ENCODE data around the gene ZNF784.

Gene ZNF784

GRCh38 chr19:55632463-55632834 lies 8.1 kb upstream of the ZNF784 start:
- Histone ChIP-seq H3K27ac (ENCODE audit: extremely low read depth, low read depth, low read length) (no peak overlapping the region), H3K36me3 (ENCODE audit: control insufficient read depth in 2 of 2, insufficient read depth in 1 of 2, low read length in 2 of 2) (no peaks in the 10 kb centered on the region; a peak in 1 of 3 replicates), H3K4me1 (ENCODE audit: control insufficient read depth, insufficient read depth, low read length) (peaks cover 12% of the 10 kb centered on the region), H3K4me3 (ENCODE audit: low read depth, low read length) (no peak overlapping the region), H3K9me3 (ENCODE audit: control insufficient read depth, insufficient read depth, low read depth, low read length) (no peaks in the 10 kb centered on the region)
- ChIA-PET POLR2A (interaction anchor here (0.6 to 4.2 kb wide), 13 partner anchors 8 to 701 kb away, joined by 3 to 22 read pairs (median 4); partner anchors contain the start of genes FIZ1, ISOC2, U2AF2 and ZNF581), CTCF (interaction anchor here (0.6 to 6.0 kb wide), 50 partner anchors 8 to 824 kb away, joined by 3 to 62 read pairs (median 5); partner anchors contain the start of genes CCDC106, RDH13, U2AF2 and ZNF581)
- TF ChIP-seq ZSCAN30 (tag by site-specific recombination; IDR thresholded peaks at IDR 0.05), result peak; percentile 44; the same call in 1 of the 2 replicates
- 0 out of 2 replicates have a peak, but pooled peaks have one; percentile 46 for TF ChIP-seq IKZF3 (tag by site-specific recombination; IDR thresholded peaks at IDR 0.05)
- no peak for TF ChIP-seq PRDM2 (tag by site-specific recombination; IDR thresholded peaks at IDR 0.05; ENCODE audit: borderline replicate concordance)
- peak; percentile 62; the same call in 1 of the 2 replicates for TF ChIP-seq ZNF692 (tag by site-specific recombination; IDR thresholded peaks at IDR 0.05)
- no peak for TF ChIP-seq ZNF114 (tag by site-specific recombination; IDR thresholded peaks at IDR 0.05)
- peak; percentile 54 for TF ChIP-seq ZNF654 (tag by site-specific recombination; IDR thresholded peaks at IDR 0.05; ENCODE audit: low read depth)
- TF ChIP-seq ZNF26 (tag by site-specific recombination; IDR thresholded peaks at IDR 0.05), result no peak
- TF ChIP-seq CTCF (tag by site-specific recombination; IDR thresholded peaks at IDR 0.05), result peak; percentile 79
- TF ChIP-seq ZNF660 (tag by site-specific recombination; IDR thresholded peaks at IDR 0.05), result peak; percentile 81; the same call in 1 of the 2 replicates

GRCh38 chr19:55626350-55626749 lies 2.0 kb upstream of the ZNF784 start:
- H3K4me1 ChIP-seq (ENCODE audit: control insufficient read depth, insufficient read depth, low read length), result peaks cover 5% of the 10 kb centered on the region
- no peak overlapping the region for H3K4me3 ChIP-seq (ENCODE audit: low read depth, low read length)
- ChIA-PET CTCF (interaction anchor here (0.5 to 5.3 kb wide), 12 partner anchors 12 to 537 kb away, joined by 3 to 30 read pairs (median 4); partner anchors contain the start of gene ZNF865), POLR2A (interaction anchor here (0.6 to 3.5 kb wide), 2 partner anchors 26 to 167 kb away, joined by 7 to 34 read pairs; partner anchors contain the start of genes FIZ1 and ZNF524)
- H3K9me3 ChIP-seq (ENCODE audit: control insufficient read depth, insufficient read depth, low read depth, low read length), result no peaks in the 10 kb centered on the region
- no peaks in the 10 kb centered on the region for H3K36me3 ChIP-seq (ENCODE audit: control insufficient read depth in 2 of 2, insufficient read depth in 1 of 2, low read length in 2 of 2)
- H3K27ac ChIP-seq (ENCODE audit: extremely low read depth, low read depth, low read length), result no peak overlapping the region
- TF ChIP-seq ZNF704 (tag by site-specific recombination; IDR thresholded peaks at IDR 0.05) (no peak), ZBTB11 (tag by site-specific recombination; conservative IDR thresholded peaks at IDR 0.05; ENCODE audit: low read depth) (no peak), KLF8 (tag by site-specific recombination; IDR thresholded peaks at IDR 0.05) (no peak), ZNF157 (tag by site-specific recombination; IDR thresholded peaks at IDR 0.05) (no peak), ZNF18 (tag by site-specific recombination; IDR thresholded peaks at IDR 0.05) (no peak), ZNF747 (tag by site-specific recombination; IDR thresholded peaks at IDR 0.05) (no peak), GFI1B (tag by site-specific recombination; IDR thresholded peaks at IDR 0.05) (no peak)
